HG02943 (cell line): ENCODE data around the gene ZIC5.
A peak's percentile ranks its signal among the peaks of the same experiment; 100 is the strongest.

Source experiments
- ATAC-seq: cut with Tn5 transposase; IDR thresholded peaks from one replicate; pipeline ENCODE4 v1.9.1; 2021; ENCODE audit warnings: mild to moderate bottlenecking, low read depth, moderate library complexity; ENCODE audit not compliant: unreplicated experiment

The ZIC5 gene

GRCh38 chr13:99988529-99989275, 17.1 kb upstream of the ZIC5 start:
- ATAC-seq = no peak

GRCh38 chr13:99987154-99988019, 15.8 kb upstream of the ZIC5 start:
- ATAC-seq = no peak

- no peak for ATAC-seq
These were observed 15.2 kb upstream of the ZIC5 start for GRCh38 chr13:99986741-99987140.

- ATAC-seq = no peak
These were observed 14.4 kb upstream of the ZIC5 start for GRCh38 chr13:99985886-99986527.

- ATAC-seq = no peak
These were observed 13.8 kb upstream of the ZIC5 start for GRCh38 chr13:99985241-99985874.

GRCh38 chr13:99984461-99985240, 13.1 kb upstream of the ZIC5 start:
- ATAC-seq = no peak

- no peak for ATAC-seq
These were observed 12.2 kb upstream of the ZIC5 start for GRCh38 chr13:99983499-99984401.

GRCh38 chr13:99982731-99983498, 11.3 kb upstream of the ZIC5 start:
- no peak for ATAC-seq

GRCh38 chr13:99982036-99982730, 10.6 kb upstream of the ZIC5 start:
- ATAC-seq = no peak

GRCh38 chr13:99981735-99982035, 10.1 kb upstream of the ZIC5 start, which contains the start of gene ZIC2:
TSS of gene ZIC2 (plus strand) at chr13:99981784. CDS start at chr13:99982065, 281 bp downstream.
- ATAC-seq = no peak

- ATAC-seq = no peak
These were observed 9.5 kb upstream of the ZIC5 start for GRCh38 chr13:99980824-99981734.

- ATAC-seq = peak; percentile 49
These were observed 8.7 kb upstream of the ZIC5 start for GRCh38 chr13:99980201-99980823.

GRCh38 chr13:99979453-99980200, 8.1 kb upstream of the ZIC5 start:
- no peak for ATAC-seq

- no peak for ATAC-seq
These were observed 7.4 kb upstream of the ZIC5 start for GRCh38 chr13:99978799-99979452.
